K562 (cell line): ENCODE data around the gene SIKE1. TPM values are rescaled to one million over a fixed set of nuclear protein-coding genes. Genes with fewer than 3 reads are reported as not detected.

Experiments used
- ATAC-seq: fragments of 200-7000 bp; cut with Tn5 transposase; 3 replicates; pipeline ENCODE4 v1.9.1; 2020; ENCODE audit warnings: moderate library complexity
- BruUV-seq: library from RNA; stranded (reverse); fragments of 400-500 nt; replicated peaks from 2 replicates; lab custom pipeline; 2021; lab: Mats Ljungman, UMichigan
- CTCF ChIA-PET: fragments of 300-600 bp; formaldehyde crosslinking; extraction: SDS; loops from one replicate; lab custom pipeline; 2021; ENCODE audit warnings: low intra/inter-chr PET ratio; lab: Yijun Ruan, JAX
- POLR2A ChIA-PET: fragments of 300-600, 350-650 bp; sonication (Branson Sonifier 250); formaldehyde crosslinking; extraction: SDS; loops from one replicate; lab custom pipeline; 2021; ENCODE audit warnings: antibody characterized with exemption, inconsistent platforms; lab: Yijun Ruan, JAX
- DNase-seq, 4 experiments: peaks; one replicate each; pipeline versions ENCODE4 v3.0.0 to v3.0.0-alpha.2; 2011 to 2018; ENCODE audit warnings: low spot score in 3 of 4, mixed read lengths in 3 of 4; ENCODE audit errors: extremely low read depth in 1 of 4
- FAIRE-seq: peaks from 2 replicates; lab custom pipeline; 2011; peaks lifted over from hg19 to GRCh38; lab: Jason Lieb, UNC
- H2AFZ ChIP-seq: 2 replicates; pipeline ENCODE4 v1.6.0; 2011; ENCODE audit warnings: low read depth, low read length, control low read depth, inconsistent platforms
- H3K27ac ChIP-seq: fragments of 200-600 bp; 3 replicates; pipeline ENCODE4 v1.8.0; 2011; ENCODE audit warnings: low read depth, mild to moderate bottlenecking, control low read depth, inconsistent platforms, low read length, moderate library complexity, mixed read lengths; ENCODE audit errors: extremely low read depth
- H3K27me3 ChIP-seq, 2 experiments: fragments of 300-600 bp in 1 of 2; 2 replicates in 1 of 2; 3 replicates in 1 of 2; pipeline versions ENCODE4 v1.6.0 to v1.8.0; 2011; ENCODE audit warnings: inconsistent platforms in 2 of 2, low read length in 2 of 2, mild to moderate bottlenecking in 1 of 2, mixed read lengths in 1 of 2, moderate library complexity in 1 of 2; ENCODE audit not compliant: control insufficient read depth in 2 of 2, insufficient read depth in 2 of 2
- H3K36me3 ChIP-seq: fragments of 300-600 bp; 3 replicates; pipeline ENCODE4 v1.8.0; 2011; ENCODE audit warnings: mild to moderate bottlenecking, low read length, inconsistent platforms; ENCODE audit not compliant: control insufficient read depth, insufficient read depth
- H3K4me1 ChIP-seq, 2 experiments: fragments of 200-600 bp in 1 of 2; replicated peaks in 1 of 2; 2 replicates in 1 of 2; 3 replicates in 1 of 2; pipeline versions ENCODE4 v1.5.1 to v1.8.0; 2011; ENCODE audit warnings: inconsistent platforms in 2 of 2, low read length in 2 of 2, mild to moderate bottlenecking in 1 of 2, mixed read lengths in 1 of 2, moderate library complexity in 1 of 2; ENCODE audit not compliant: control insufficient read depth in 2 of 2, insufficient read depth in 2 of 2
- H3K4me2 ChIP-seq: 2 replicates; pipeline ENCODE4 v1.6.1; 2011; ENCODE audit warnings: low read length, control low read depth, inconsistent platforms, mixed read lengths; ENCODE audit not compliant: insufficient read depth
- H3K4me3 ChIP-seq: fragments of 200-600 bp; sonication (generic), shearing (Covaris generic); 2 replicates; pipeline ENCODE4 v1.5.1; 2016; ENCODE audit warnings: control low read depth, inconsistent platforms
- H3K79me2 ChIP-seq: fragments of 200-600 bp; 3 replicates; pipeline ENCODE4 v1.8.0; 2011; ENCODE audit warnings: low read length, inconsistent platforms; ENCODE audit not compliant: control insufficient read depth, insufficient read depth
- H3K9ac ChIP-seq, 2 experiments: 2 replicates each; pipeline versions ENCODE4 v1.6.0 to v1.6.1; 2011; ENCODE audit warnings: low read depth in 2 of 2, low read length in 2 of 2, control low read depth in 1 of 2, inconsistent platforms in 1 of 2, mild to moderate bottlenecking in 1 of 2, mixed read lengths in 1 of 2; ENCODE audit not compliant: insufficient read depth in 1 of 2
- H3K9me1 ChIP-seq: one replicate; pipeline ENCODE4 v1.6.0; 2011; ENCODE audit warnings: inconsistent platforms, mild to moderate bottlenecking, low read length, moderate library complexity; ENCODE audit not compliant: control insufficient read depth, insufficient read depth
- H3K9me3 ChIP-seq: replicated peaks from 2 replicates; pipeline ENCODE4 v1.5.1; 2011; ENCODE audit warnings: low read depth, low read length, inconsistent platforms; ENCODE audit not compliant: control insufficient read depth, insufficient read depth
- H4K20me1 ChIP-seq: replicated peaks from 2 replicates; pipeline ENCODE4 v1.6.1; 2011; ENCODE audit warnings: low read length, inconsistent platforms, mixed read lengths; ENCODE audit not compliant: control insufficient read depth, insufficient read depth
- ETS1 ChIP-seq: conservative IDR thresholded peaks from 2 replicates; pipeline ENCODE4 v1.6.1; 2011; ENCODE audit warnings: low read depth, mild to moderate bottlenecking, low read length; ENCODE audit not compliant: control insufficient read depth
- FOSL1 ChIP-seq: fragments of 200-800 bp; sonication (Bioruptor generic); conservative IDR thresholded peaks from 2 replicates; pipeline ENCODE4 v1.6.1; 2016; ENCODE audit warnings: missing genetic modification characterization, missing compliant biosample characterization
- KAT2B ChIP-seq: IDR thresholded peaks from one replicate; pipeline ENCODE4 v1.6.1; 2012; ENCODE audit warnings: low read depth, mild to moderate bottlenecking, control low read depth, inconsistent platforms, low read length, moderate library complexity
- KHSRP ChIP-seq: fragments of 450-650 bp; IDR thresholded peaks from 2 replicates; pipeline ENCODE4 v1.6.1; 2017
- MXI1 ChIP-seq: IDR thresholded peaks from 2 replicates; pipeline ENCODE4 v1.6.1; 2011; ENCODE audit warnings: low read depth, mild to moderate bottlenecking, improper control_type of control experiment, low read length
- POLR2A ChIP-seq: fragments of 450-650 bp; conservative IDR thresholded peaks from 2 replicates; pipeline ENCODE4 v1.6.1; 2016
- ZNF23 ChIP-seq: fragments of 250-450 bp; sonication (Bioruptor Pico); IDR thresholded peaks from 2 replicates; pipeline ENCODE4 v1.4.0; 2020; ENCODE audit warnings: mild to moderate bottlenecking
- ZNF316 ChIP-seq: fragments of 450-650 bp; IDR thresholded peaks from 2 replicates; pipeline ENCODE4 v1.6.1; 2016
- ZNF408 ChIP-seq: fragments of 250-450 bp; sonication (Bioruptor Pico); IDR thresholded peaks from 2 replicates; pipeline ENCODE4 v1.4.0; 2020; ENCODE audit warnings: low read depth, mild to moderate bottlenecking, moderate library complexity
- ZSCAN29 ChIP-seq: fragments of 450-650 bp; IDR thresholded peaks from 2 replicates; pipeline ENCODE4 v1.6.1; 2017
- WGBS: fragments of 100-300 bp; shearing (Covaris generic); methylation state at CpG from one replicate; pipeline ENCODE4 v1.1.6; 2016; ENCODE audit warnings: low coverage, mixed read lengths; ENCODE audit not compliant: insufficient coverage; ENCODE audit errors: missing lambda C conversion rate; 5-methylcytosine and 5-hydroxymethylcytosine counted together
- in situ Hi-C: fragments of 300-500 bp; cut with MboI; formaldehyde crosslinking; loops from 4 replicates; pipeline ENCODE4 v1.15.0; 2018; ENCODE audit warnings: inconsistent platforms, mixed read lengths
- intact Hi-C: fragments of 100-400 bp; cut with micrococcal nuclease; formaldehyde crosslinking; loops from 2 replicates; pipeline ENCODE4 v1.14.2; 2022
- polyA plus RNA-seq, 8 experiments: library from polyadenylated mRNA; depleted of rRNA in 4 of 8; stranded (reverse) in 5 of 8; unstranded in 3 of 8; fragments of >200 nt; fragmentation: Nextera tagmentation in 2 of 8; fragmentation: Illumina TruSeq in 1 of 8; extraction: Ambion mirVana in 2 of 8; extraction: Trizol in 1 of 8; gene quantifications; 2 replicates each; pipeline versions ENCODE4 v1.2.1 to v1.2.3, GENCODE V29; 2011 to 2014; ENCODE audit warnings: inconsistent platforms in 1 of 8, missing spikeins in 1 of 8
- total RNA-seq, 7 experiments: library from RNA; depleted of rRNA in 6 of 7; stranded (reverse); fragments of >200 nt in 6 of 7; fragmentation: Illumina TruSeq in 2 of 7; extraction: Trizol in 2 of 7; gene quantifications; 2 replicates each; pipeline versions ENCODE4 v1.2.1 to v1.2.3, GENCODE V29; 2011 to 2021; ENCODE audit warnings: low replicate concordance in 1 of 7

Gene SIKE1
- total and polyA plus RNA-seq, 9 of the 15 experiments (the other 6 are each of a cell fraction or from before 2014, with no cell fraction given): 21.8 to 144 (median 76.3) TPM

- FAIRE-seq: no peak
- no peak for ATAC-seq
- no peaks in the 10 kb centered on the region for H3K4me1 ChIP-seq
These were observed 33.9 kb downstream of the SIKE1 start for GRCh38 chr1:114746450-114747121.

GRCh38 chr1:114745291-114745690 is 35.2 kb downstream of the SIKE1 start:
- no peak for FAIRE-seq
- TF ChIP-seq KHSRP: no peak
- TF ChIP-seq ETS1: no peak
- 0 out of 2 replicates have a peak, but pooled peaks have one; percentile 25 for TF ChIP-seq POLR2A
- TF ChIP-seq KAT2B: no peak
- no peak for TF ChIP-seq MXI1
- POLR2A ChIA-PET: interaction anchor here (1.0 to 1.6 kb wide), 5 partner anchors 9 to 37 kb away, joined by 3 to 17 read pairs (median 3); partner anchors contain the start of gene NRAS
- intact Hi-C loops: no loop called here
- Histone ChIP-seq H3K27ac (no peak overlapping the region), H4K20me1 (0 out of 2 replicates have a peak, but pooled peaks cover 3% of the 10 kb centered on the region), H3K27me3 (no peaks in the 10 kb centered on the region), H3K4me3 (no peak overlapping the region), H3K9me3 (no peaks in the 10 kb centered on the region), H3K9me1 (no peaks in the 10 kb centered on the region), H3K9ac (no peak overlapping the region), H3K79me2 (peaks cover 100% of the 10 kb centered on the region), H3K36me3 (peaks cover 98% of the 10 kb centered on the region), H3K4me1 (no peaks in the 10 kb centered on the region), H2AFZ (no peak overlapping the region), H3K4me2 (no peak overlapping the region)
- no peak for DNase-seq
- in situ Hi-C loops: no loop called here
- CTCF ChIA-PET: no interaction called here
- BruUV-seq: no TSS peak
- 91% methylated on average over 2 of the region's 2 CpGs for WGBS
- ATAC-seq: no peak

More at GRCh38 chr1:114746450-114747121, 33.9 kb downstream of the SIKE1 start:
- Histone ChIP-seq H3K27ac (no peak overlapping the region), H3K9ac (no peak overlapping the region), H3K27me3 (no peaks in the 10 kb centered on the region), H3K4me3 (no peak overlapping the region), H3K9me1 (no peaks in the 10 kb centered on the region), H2AFZ (no peak overlapping the region), H3K79me2 (peaks cover 100% of the 10 kb centered on the region), H3K4me2 (no peak overlapping the region), H3K9me3 (no peaks in the 10 kb centered on the region)
- CTCF ChIA-PET: no interaction called here
- no peak for DNase-seq
- in situ Hi-C loops: no loop called here
- WGBS: 94% methylated on average over 6 of the region's 6 CpGs
- BruUV-seq: no TSS peak
- TF ChIP-seq ZSCAN29 (no peak), FOSL1 (tag) (no peak), ZNF408 (CRISPR knock-in tag) (no peak), ZNF23 (CRISPR knock-in tag) (no peak), ZNF316 (0 out of 2 replicates have a peak, but pooled peaks have one; percentile 7)
- TF ChIP-seq, all 486 proteins: peak for 1
- peaks cover 97% of the 10 kb centered on the region for H3K36me3 ChIP-seq
- POLR2A ChIA-PET: interaction anchor here (0.5 to 1.5 kb wide), 3 partner anchors 13 to 223 kb away, joined by 3 to 6 read pairs (median 4); no protein-coding TSS in a partner anchor
- intact Hi-C loops: no loop called here
- peaks cover 12% of the 10 kb centered on the region for H4K20me1 ChIP-seq
